CD8-positive, alpha-beta memory T cell (primary cell): ENCODE data around the gene CCDC178. TPM values are rescaled to one million over a fixed set of nuclear protein-coding genes. Genes with fewer than 3 reads are reported as not detected.
"Not testable (repeated sequence)": the region's sequence is repeated elsewhere in the genome, so short reads cannot be mapped to it uniquely, and the experiment has no call there.

Source experiments
- CTCF ChIA-PET: fragments of 350-600 bp; sonication (Branson Sonifier 250); formaldehyde crosslinking; loops from one replicate; lab custom pipeline; 2021; ENCODE audit warnings: antibody characterized with exemption; lab: Charles Lee
- POLR2A ChIA-PET: fragments of 350-600 bp; sonication (Branson Sonifier 250); formaldehyde crosslinking; loops from one replicate; lab custom pipeline; 2021; ENCODE audit warnings: antibody characterized with exemption; lab: Charles Lee
- DNase-seq, 5 donors: peaks; one replicate each; pipeline versions ENCODE4 v3.0.0 to v3.0.0-alpha.2; 2020 to 2022; ENCODE audit warnings: mixed read lengths in 1 of 5
- H3K27ac ChIP-seq: one replicate; pipeline ENCODE4 v1.7.0; 2013; ENCODE audit warnings: low read depth, mild to moderate bottlenecking, low read length, moderate library complexity
- H3K27me3 ChIP-seq: 2 replicates; pipeline ENCODE4 v1.7.0; 2013; ENCODE audit warnings: low read length, mild to moderate bottlenecking; ENCODE audit not compliant: insufficient read depth, poor library complexity, severe bottlenecking
- H3K36me3 ChIP-seq: 2 replicates; pipeline ENCODE4 v1.7.0; 2013; ENCODE audit warnings: mild to moderate bottlenecking, low read length, moderate library complexity; ENCODE audit not compliant: insufficient read depth
- H3K4me1 ChIP-seq: 2 replicates; pipeline ENCODE4 v1.7.0; 2013; ENCODE audit warnings: mild to moderate bottlenecking, low read length, moderate library complexity; ENCODE audit not compliant: insufficient read depth
- H3K4me3 ChIP-seq: 2 replicates; pipeline ENCODE4 v1.7.0; 2013; ENCODE audit warnings: mild to moderate bottlenecking, low read length
- H3K9me3 ChIP-seq: 2 replicates; pipeline ENCODE4 v1.7.0; 2013; ENCODE audit warnings: mild to moderate bottlenecking, low read length
- H3K27ac Mint-ChIP-seq, 8 donors: one replicate each; pipeline ENCODE4 v1.8.0; 2020 to 2021; ENCODE audit warnings: mixed read lengths in 8 of 8, mild to moderate bottlenecking in 6 of 8, inconsistent platforms in 3 of 8, moderate library complexity in 3 of 8
- H3K27me3 Mint-ChIP-seq, 2 donors: one replicate each; pipeline ENCODE4 v1.8.0; 2020 to 2021; ENCODE audit warnings: mixed read lengths in 2 of 2, mild to moderate bottlenecking in 1 of 2, moderate library complexity in 1 of 2
- H3K36me3 Mint-ChIP-seq, 3 donors: one replicate each; pipeline ENCODE4 v1.8.0; 2020 to 2021; ENCODE audit warnings: mixed read lengths in 3 of 3, inconsistent platforms in 1 of 3, mild to moderate bottlenecking in 1 of 3
- H3K4me1 Mint-ChIP-seq, 3 donors: one replicate each; pipeline ENCODE4 v1.8.0; 2020 to 2021; ENCODE audit warnings: mixed read lengths in 3 of 3, inconsistent platforms in 1 of 3, mild to moderate bottlenecking in 1 of 3
- H3K4me3 Mint-ChIP-seq, 7 donors: one replicate each; pipeline ENCODE4 v1.8.0; 2020 to 2021; ENCODE audit warnings: mixed read lengths in 7 of 7, mild to moderate bottlenecking in 6 of 7, moderate library complexity in 4 of 7, inconsistent platforms in 2 of 7
- H3K9me3 Mint-ChIP-seq, 5 donors: one replicate each; pipeline ENCODE4 v1.8.0; 2020 to 2022; ENCODE audit warnings: mixed read lengths in 5 of 5, mild to moderate bottlenecking in 3 of 5, moderate library complexity in 2 of 5, inconsistent platforms in 1 of 5
- polyA plus RNA-seq: library from polyadenylated mRNA; unstranded; fragments of 300-500 nt; fragmentation: Illumina TruSeq; gene quantifications from one replicate; pipeline ENCODE4 v1.2.3, GENCODE V29; 2021
- total RNA-seq, 2 experiments: library from RNA; stranded (reverse); gene quantifications; one replicate each; pipeline ENCODE4 v1.2.3, GENCODE V29; 2021

Gene CCDC178
- total and polyA plus RNA-seq, 3 experiments from 2014 or later = not detected

- H3K27me3 ChIP-seq, H3K4me1 Mint-ChIP-seq, H3K9me3 ChIP-seq, H3K27ac Mint-ChIP-seq, H3K4me1 ChIP-seq, H3K36me3 ChIP-seq, H3K36me3 Mint-ChIP-seq, H3K4me3 ChIP-seq, H3K27me3 Mint-ChIP-seq, CTCF ChIA-PET, DNase-seq, H3K27ac ChIP-seq, POLR2A ChIA-PET, H3K4me3 Mint-ChIP-seq: not testable (repeated sequence)
- peaks cover 6 to 35% (median 29%) of the 10 kb centered on the region in 5 donors for H3K9me3 Mint-ChIP-seq
Observed at GRCh38 chr18:33339733-33340132, 100.8 kb downstream of the CCDC178 start.

GRCh38 chr18:33334781-33335180, 105.7 kb downstream of the CCDC178 start:
- H3K4me3 Mint-ChIP-seq = no peak overlapping the region
- no peaks in the 10 kb centered on the region for H3K36me3 ChIP-seq

GRCh38 chr18:33330711-33331110, 109.8 kb downstream of the CCDC178 start:
- Histone ChIP-seq H3K4me3 (no peak overlapping the region), H3K27ac (no peak overlapping the region), H3K9me3 (no peaks in the 10 kb centered on the region), H3K36me3 (no peaks in the 10 kb centered on the region), H3K27me3 (no peaks in the 10 kb centered on the region), H3K4me1 (no peaks in the 10 kb centered on the region)
- no peak for DNase-seq
- Mint-ChIP-seq H3K4me1 (no peaks in the 10 kb centered on the region), H3K27me3 (no peaks in the 10 kb centered on the region), H3K27ac (no peak overlapping the region), H3K36me3 (no peaks in the 10 kb centered on the region), H3K9me3 (peaks cover 0 to 29% (median 16%) of the 10 kb centered on the region in 5 donors), H3K4me3 (no peak overlapping the region)
- ChIA-PET CTCF (no interaction called here), POLR2A (no interaction called here)

More at GRCh38 chr18:33334781-33335180, 105.7 kb downstream of the CCDC178 start:
- H3K36me3 Mint-ChIP-seq = peaks cover 0 to 2% (median 0%) of the 10 kb centered on the region in 3 donors
- POLR2A ChIA-PET = no interaction called here
- no peaks in the 10 kb centered on the region for H3K27me3 ChIP-seq
- H3K27ac ChIP-seq = no peak overlapping the region
- DNase-seq = no peak
- H3K4me1 ChIP-seq = no peaks in the 10 kb centered on the region
- CTCF ChIA-PET = no interaction called here
- peaks cover 0 to 3% of the 10 kb centered on the region in 2 donors for H3K27me3 Mint-ChIP-seq
- H3K4me3 ChIP-seq = no peak overlapping the region
- H3K4me1 Mint-ChIP-seq = no peaks in the 10 kb centered on the region
- H3K9me3 ChIP-seq = no peaks in the 10 kb centered on the region
- peaks cover 12 to 31% (median 23%) of the 10 kb centered on the region in 5 donors for H3K9me3 Mint-ChIP-seq
- no peak overlapping the region for H3K27ac Mint-ChIP-seq

- H3K27me3 Mint-ChIP-seq = no peaks in the 10 kb centered on the region
Observed at GRCh38 chr18:33326975-33327374, 113.5 kb downstream of the CCDC178 start.

GRCh38 chr18:33317640-33318039, 122.9 kb downstream of the CCDC178 start:
- ChIA-PET POLR2A (no interaction called here), CTCF (no interaction called here)
- Mint-ChIP-seq H3K36me3 (no peaks in the 10 kb centered on the region), H3K4me1 (no peaks in the 10 kb centered on the region), H3K27ac (no peak overlapping the region), H3K9me3 (peaks cover 14 to 29% (median 15%) of the 10 kb centered on the region in 5 donors), H3K27me3 (no peaks in the 10 kb centered on the region), H3K4me3 (no peak overlapping the region)
- Histone ChIP-seq H3K27ac (no peak overlapping the region), H3K36me3 (no peaks in the 10 kb centered on the region), H3K4me3 (no peak overlapping the region), H3K9me3 (no peaks in the 10 kb centered on the region), H3K4me1 (no peaks in the 10 kb centered on the region), H3K27me3 (no peaks in the 10 kb centered on the region)
- DNase-seq = no peak

More at GRCh38 chr18:33326975-33327374, 113.5 kb downstream of the CCDC178 start:
- POLR2A ChIA-PET = no interaction called here
- DNase-seq = no peak
- H3K36me3 Mint-ChIP-seq = no peaks in the 10 kb centered on the region
- CTCF ChIA-PET = no interaction called here
- no peak overlapping the region for H3K4me3 Mint-ChIP-seq
- no peak overlapping the region for H3K27ac Mint-ChIP-seq
- Histone ChIP-seq H3K4me3 (no peak overlapping the region), H3K27ac (no peak overlapping the region), H3K4me1 (no peaks in the 10 kb centered on the region), H3K27me3 (no peaks in the 10 kb centered on the region), H3K36me3 (no peaks in the 10 kb centered on the region), H3K9me3 (no peaks in the 10 kb centered on the region)
- no peaks in the 10 kb centered on the region for H3K4me1 Mint-ChIP-seq
- peaks cover 1 to 25% (median 14%) of the 10 kb centered on the region in 5 donors for H3K9me3 Mint-ChIP-seq

GRCh38 chr18:33316146-33316587, 124.4 kb downstream of the CCDC178 start:
- Histone ChIP-seq H3K27ac (no peak overlapping the region), H3K27me3 (no peaks in the 10 kb centered on the region), H3K4me3 (no peak overlapping the region), H3K9me3 (no peaks in the 10 kb centered on the region), H3K36me3 (no peaks in the 10 kb centered on the region), H3K4me1 (no peaks in the 10 kb centered on the region)
- no peak for DNase-seq
- CTCF ChIA-PET = no interaction called here
- POLR2A ChIA-PET = no interaction called here
- Mint-ChIP-seq H3K9me3 (peaks cover 14 to 31% (median 19%) of the 10 kb centered on the region in 5 donors), H3K4me3 (no peak overlapping the region), H3K4me1 (no peaks in the 10 kb centered on the region), H3K27ac (no peak overlapping the region), H3K27me3 (no peaks in the 10 kb centered on the region), H3K36me3 (no peaks in the 10 kb centered on the region)

GRCh38 chr18:33307520-33307919, 133.0 kb downstream of the CCDC178 start:
- Histone ChIP-seq H3K36me3 (no peaks in the 10 kb centered on the region), H3K9me3 (no peaks in the 10 kb centered on the region), H3K4me3 (no peak overlapping the region), H3K27me3 (no peaks in the 10 kb centered on the region), H3K27ac (no peak overlapping the region), H3K4me1 (no peaks in the 10 kb centered on the region)
- no peak overlapping the region for H3K27ac Mint-ChIP-seq
- no peaks in the 10 kb centered on the region for H3K36me3 Mint-ChIP-seq
- H3K27me3 Mint-ChIP-seq = no peaks in the 10 kb centered on the region
- H3K4me1 Mint-ChIP-seq = no peaks in the 10 kb centered on the region
- H3K4me3 Mint-ChIP-seq = no peak overlapping the region
- CTCF ChIA-PET = no interaction called here
- DNase-seq = no peak
- H3K9me3 Mint-ChIP-seq = peaks cover 3 to 17% (median 4%) of the 10 kb centered on the region in 5 donors
- POLR2A ChIA-PET = no interaction called here

- no peak overlapping the region for H3K4me3 Mint-ChIP-seq
- CTCF ChIA-PET = no interaction called here
- Histone ChIP-seq H3K9me3 (no peaks in the 10 kb centered on the region), H3K4me3 (no peak overlapping the region), H3K27me3 (no peaks in the 10 kb centered on the region), H3K4me1 (no peaks in the 10 kb centered on the region), H3K36me3 (no peaks in the 10 kb centered on the region), H3K27ac (no peak overlapping the region)
- DNase-seq = no peak
- POLR2A ChIA-PET = no interaction called here
- H3K4me1 Mint-ChIP-seq = no peaks in the 10 kb centered on the region
- no peaks in the 10 kb centered on the region for H3K27me3 Mint-ChIP-seq
- peaks cover 7 to 17% (median 8%) of the 10 kb centered on the region in 5 donors for H3K9me3 Mint-ChIP-seq
- H3K27ac Mint-ChIP-seq = no peak overlapping the region
- H3K36me3 Mint-ChIP-seq = no peaks in the 10 kb centered on the region
Observed at GRCh38 chr18:33304277-33304676, 136.2 kb downstream of the CCDC178 start.
